ENCODE measurements around the gene POFUT2.
"Not testable (repeated sequence)": the region's sequence is repeated elsewhere in the genome, so short reads cannot be mapped to it uniquely, and the experiment has no call there.

POFUT2 gene

DNA sequence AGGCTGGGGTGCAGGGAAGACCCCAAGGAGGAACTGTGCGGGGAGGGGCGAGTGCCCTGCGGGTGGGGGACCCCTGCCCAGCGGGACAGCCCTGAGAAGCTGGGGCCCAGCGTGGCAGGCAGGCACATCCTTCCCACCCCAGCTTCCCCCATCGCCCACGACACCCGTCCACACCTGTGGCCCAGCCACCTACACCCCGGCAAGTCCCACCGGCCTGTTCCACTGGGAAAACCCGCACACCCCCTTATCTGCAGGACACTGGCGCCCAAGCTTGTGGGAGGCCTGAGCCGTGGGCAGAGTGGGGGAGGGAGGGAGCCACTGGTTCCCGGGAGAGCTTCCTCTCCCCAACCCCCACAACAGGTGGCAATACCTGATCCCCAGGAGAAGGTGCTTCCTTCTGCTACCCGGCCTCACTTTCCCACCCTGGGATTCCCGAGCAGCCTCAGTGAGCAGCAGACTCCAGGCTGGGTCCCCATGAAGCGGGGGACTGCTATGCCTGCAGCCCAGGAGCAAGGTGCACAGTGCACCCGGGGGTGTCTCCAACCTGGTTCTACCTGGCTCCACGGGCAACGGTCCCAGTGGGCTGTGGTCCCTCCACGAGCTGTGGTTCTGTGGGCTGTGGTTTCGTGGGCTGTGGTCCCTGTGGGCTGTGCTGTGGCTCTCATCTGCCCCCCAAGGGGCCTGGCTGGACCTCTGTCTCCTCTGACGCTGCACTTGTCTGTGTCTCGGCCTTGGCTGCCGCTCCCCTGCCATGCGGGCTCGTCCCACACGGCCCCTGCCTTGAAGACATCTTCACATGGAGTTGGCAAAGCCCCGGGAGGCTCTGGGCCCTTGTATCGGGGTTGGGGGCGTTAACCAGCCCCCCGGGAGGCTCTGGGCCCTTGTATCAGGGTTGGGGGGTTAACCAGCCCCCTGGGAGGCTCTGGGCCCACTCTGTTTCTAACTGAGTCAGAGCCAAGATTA, 37.8 kb upstream of the POFUT2 start:
- FAIRE-seq, result no peak

DNA sequence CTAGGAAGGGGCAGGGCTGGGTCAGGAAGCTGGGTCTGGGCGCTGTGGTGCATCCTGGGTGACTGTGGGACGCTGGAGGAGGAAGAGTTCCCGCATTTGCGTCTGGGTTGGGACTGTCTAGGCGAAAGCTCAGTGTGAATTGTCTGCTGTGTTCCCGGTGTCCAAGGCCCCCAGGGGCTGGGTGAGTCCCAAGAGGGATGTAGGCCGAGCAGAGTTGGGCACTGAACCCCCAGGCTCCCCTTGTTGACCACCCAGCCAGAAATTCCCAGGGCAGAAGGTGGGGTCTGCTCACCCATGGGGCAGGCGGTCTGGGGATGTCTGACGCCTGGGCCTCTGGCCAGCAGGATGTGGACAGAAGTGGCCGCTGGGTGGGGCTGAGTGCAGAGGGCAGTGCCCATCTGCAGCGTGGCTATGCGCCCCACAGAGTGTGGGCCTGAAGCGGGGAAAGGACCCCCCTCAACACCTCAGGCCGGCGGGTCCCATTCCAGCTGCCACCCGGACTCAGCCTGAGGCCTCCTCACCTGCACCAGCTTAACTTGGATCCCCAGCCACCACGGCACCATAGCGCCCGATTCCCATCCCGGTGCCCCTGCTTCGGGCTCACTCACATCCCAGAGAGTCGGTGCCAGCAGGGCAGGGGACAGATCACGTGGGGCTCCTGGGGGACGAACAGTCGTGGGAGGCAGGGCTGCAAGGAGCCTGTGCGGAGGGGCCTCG, 37.0 kb upstream of the POFUT2 start:
- no peak for FAIRE-seq

DNA sequence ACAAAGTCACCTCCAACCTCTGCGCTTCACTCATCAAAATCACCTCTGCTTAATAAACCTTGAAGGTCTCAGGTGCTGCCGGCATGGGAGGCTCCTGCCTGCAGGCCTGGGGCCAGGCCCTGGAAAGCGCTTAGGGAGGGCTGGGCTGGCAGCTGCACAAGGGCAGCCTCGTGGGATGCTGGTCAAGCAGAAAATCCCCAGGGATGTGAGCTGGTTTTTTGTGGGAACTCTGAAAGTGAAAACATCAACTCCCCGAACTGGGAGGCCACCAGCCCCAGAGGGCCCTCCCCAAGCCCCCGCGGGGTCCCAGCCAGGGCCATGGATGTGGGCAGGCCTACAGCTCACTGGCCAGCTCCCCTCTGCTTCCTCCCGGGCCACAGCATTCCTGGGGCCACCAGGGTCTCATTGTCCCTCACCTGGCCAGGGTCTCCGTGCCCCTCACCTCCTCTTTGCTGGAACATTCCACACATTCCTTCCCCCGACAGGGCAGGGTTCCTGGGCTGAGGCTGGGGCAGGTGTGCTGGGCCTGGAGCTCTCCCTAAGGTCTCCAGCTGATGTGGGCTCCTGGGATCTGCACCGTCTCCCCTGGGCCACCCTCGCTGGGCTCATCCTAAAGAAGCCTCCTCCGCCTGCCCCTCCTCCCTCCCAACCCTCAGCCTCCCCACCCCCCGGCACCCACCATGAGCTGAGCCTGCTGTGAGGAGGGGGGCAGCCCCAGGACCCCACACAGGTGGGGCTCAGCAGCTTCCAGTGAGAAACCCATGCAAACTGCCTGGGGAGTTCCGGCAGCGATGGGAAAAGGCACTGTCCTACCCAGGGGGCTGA, 36.0 kb upstream of the POFUT2 start:
- FAIRE-seq, result no peak

DNA sequence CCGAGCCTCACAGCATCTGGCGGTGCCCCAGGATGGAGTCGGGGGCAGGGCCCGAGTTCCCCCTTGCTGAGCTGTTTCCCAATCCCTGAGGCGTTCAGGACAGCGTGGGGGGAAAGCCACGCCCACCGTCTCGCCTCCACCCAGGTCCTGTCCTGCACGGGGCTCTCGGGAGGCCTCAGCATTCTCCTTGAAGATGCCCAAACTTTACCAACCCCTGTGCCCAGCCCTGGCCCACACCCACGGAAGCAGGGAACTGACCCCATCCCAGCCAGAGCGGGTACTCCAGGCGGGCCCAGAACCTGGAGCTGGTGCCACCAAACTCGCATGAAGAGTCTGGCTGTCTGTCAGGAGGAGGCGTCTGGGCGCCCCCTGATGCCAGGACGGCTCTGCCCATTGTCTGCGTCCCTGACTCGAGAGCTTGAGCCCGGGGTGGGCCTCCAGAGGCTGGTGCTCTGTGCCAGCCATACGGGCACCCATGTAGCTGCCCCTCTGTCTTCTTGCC, 35.3 kb upstream of the POFUT2 start:
- FAIRE-seq, result no peak

DNA sequence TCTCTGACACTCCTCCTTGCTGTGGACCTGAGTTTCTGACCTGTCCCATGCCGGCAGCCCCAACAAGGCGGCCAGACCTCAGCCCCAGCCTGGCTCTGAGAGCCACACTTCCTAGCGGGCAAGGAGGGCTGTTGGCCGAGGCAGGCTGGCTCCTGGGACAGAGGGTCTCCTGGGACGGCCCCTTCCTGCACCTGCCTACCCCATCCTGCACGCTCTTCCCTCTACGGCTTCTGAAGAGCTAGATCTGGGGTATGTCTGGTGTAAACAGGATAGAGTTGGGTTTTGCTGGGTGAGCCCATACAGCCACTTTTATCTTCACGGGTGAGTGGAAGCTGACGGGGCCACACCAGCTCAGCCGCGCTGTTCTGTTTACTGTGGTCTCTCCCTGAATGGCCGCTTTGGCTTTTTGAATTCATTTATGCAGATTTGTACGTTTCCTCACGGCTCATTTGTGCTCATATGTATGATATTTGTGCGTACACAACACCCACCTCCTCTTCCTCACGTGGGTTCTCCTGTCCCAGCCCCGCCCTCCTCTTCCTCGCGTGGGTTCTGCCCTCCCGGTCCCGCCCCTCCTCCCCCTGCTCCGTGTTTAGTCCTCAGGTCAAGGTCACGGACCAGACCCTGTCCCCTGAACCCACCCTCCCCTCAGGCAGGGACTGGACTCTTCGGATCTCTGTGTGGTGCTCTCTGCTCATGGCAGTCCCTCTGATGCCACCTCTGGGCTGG, 34.7 kb upstream of the POFUT2 start:
- no peak for FAIRE-seq

DNA sequence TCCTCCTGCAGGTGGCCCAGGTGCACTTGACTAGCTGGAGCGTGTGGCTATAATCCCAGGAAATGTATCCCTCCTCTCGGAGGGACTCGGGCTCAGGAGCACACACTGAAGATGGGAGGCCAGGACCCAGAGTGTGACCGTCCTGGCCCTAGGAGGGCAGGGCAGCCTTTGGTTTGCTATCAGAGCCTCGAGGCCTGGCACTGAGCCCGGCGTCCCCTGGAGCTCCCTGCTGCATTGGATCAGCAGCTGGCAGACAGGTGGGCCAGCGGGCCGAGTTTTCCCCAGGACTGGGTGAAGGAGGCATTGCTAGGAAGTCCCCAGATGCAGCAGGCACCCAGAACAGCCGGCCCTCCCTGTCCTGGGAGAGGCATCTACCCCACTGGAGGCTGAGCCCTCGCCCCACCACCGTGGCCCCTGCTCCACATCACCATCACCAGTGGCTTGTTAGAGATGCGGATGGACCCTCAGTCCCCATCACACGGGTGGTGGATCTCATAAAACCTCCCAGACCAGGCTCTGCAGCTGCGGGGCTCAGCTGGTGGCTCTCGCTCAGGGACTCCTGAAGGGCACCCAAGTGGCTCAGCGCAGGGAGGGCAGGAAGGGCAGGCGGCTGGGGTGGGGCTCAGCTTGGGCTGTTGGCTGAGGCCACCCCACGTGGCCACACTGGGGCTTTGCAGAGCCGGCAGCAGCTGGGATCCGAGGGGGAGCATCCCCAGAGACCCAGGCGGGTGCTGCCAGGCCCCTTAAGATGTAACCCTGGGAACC, 32.7 kb upstream of the POFUT2 start:
- FAIRE-seq, result no peak

DNA sequence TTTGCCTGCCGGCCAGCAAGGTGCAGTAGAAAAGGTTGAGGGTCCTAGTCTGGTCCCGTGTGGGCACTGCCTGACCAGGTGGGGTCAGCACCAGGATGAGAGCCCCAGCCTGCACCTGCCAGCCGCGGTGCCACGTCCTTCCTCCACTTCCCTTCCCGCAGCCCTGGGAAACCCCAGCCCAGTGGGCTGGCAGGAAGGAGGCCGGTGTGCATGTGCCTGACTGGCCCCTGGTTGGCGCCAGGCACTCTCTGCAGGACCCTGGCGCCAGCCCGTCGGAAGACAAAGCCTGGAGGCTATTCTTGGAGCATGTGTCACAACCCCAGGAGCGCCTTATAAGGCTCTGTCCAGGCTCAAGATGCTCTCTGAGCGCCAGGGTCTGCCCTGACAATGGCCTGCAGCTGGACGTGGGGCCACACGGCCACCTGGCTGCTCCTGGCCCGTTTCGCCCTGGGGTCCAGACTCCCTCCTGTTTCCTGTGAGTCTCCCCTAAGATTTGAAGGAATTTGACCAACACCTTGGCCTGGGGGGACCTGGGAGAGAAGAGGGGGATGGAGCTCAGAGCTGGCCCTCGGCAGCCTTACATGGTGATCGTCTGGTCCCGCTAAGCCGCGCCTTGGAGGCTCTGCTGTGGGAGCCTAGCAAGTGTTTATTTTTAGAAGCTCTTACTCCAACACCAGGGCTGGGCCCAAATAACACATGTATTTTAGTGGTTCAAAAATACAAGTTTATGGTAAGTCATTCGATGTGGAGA, 31.9 kb upstream of the POFUT2 start:
- no peak for FAIRE-seq

DNA sequence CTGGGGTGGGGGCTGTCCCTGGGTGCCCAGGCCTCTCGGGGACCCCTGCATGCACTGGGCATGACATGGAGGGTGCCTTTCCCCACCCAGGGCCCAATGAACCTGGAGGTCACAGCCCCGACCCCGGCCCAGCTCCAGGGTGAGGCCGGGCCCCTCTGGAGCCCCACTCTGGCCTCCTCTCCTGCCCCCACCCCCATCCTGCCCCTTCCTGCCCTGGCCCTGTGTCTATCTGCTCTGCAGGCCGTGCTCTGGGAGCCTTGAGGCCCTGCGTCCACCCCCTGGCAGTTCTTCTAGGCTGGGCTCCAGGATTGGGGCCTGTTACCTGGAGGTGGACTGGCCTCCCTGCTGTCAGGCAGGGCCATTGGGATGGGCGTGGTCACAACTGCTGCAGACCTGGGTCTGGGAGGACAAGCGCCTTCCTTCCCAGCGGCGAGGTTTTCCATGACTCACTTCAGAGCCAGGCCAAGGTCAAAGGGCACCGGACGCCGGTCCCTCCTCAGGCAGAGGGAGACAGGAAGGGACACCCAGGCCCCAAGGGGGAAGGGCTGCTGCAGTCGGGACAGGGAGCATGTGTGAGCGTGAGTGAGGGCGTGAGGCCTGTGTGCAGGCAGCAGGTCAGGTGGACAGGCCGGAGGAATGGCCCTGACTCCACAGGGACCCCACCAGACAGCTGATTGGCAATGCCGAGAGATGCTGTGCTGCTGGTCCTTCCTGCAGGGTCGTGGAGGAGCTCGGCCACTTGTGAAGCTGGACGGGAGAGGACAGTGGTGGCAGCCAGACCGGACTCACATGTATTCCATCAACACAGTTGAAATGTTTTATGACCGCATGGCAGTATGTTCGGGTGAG, 31.1 kb upstream of the POFUT2 start:
- FAIRE-seq, result no peak

DNA sequence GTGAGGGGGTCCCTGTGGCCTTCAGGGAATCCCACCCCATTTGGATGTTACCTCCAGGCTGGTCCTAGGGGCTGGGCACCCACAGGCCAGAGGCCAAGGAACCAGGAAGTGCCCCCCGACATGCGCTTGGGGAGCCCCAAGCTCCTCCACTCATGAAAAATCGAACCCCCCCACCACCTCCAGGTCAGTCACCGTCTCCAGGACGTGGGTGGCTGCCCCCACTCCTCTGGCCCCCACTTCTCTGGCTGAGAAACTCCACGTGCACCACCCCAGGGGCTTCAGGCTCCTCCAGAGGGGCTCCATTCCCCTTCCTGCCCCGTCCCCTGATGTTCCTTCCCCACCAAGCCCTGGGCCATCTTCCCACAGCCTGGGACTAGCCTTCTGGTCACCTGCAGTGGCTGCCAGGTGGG, 30.5 kb upstream of the POFUT2 start:
- no peak for FAIRE-seq

DNA sequence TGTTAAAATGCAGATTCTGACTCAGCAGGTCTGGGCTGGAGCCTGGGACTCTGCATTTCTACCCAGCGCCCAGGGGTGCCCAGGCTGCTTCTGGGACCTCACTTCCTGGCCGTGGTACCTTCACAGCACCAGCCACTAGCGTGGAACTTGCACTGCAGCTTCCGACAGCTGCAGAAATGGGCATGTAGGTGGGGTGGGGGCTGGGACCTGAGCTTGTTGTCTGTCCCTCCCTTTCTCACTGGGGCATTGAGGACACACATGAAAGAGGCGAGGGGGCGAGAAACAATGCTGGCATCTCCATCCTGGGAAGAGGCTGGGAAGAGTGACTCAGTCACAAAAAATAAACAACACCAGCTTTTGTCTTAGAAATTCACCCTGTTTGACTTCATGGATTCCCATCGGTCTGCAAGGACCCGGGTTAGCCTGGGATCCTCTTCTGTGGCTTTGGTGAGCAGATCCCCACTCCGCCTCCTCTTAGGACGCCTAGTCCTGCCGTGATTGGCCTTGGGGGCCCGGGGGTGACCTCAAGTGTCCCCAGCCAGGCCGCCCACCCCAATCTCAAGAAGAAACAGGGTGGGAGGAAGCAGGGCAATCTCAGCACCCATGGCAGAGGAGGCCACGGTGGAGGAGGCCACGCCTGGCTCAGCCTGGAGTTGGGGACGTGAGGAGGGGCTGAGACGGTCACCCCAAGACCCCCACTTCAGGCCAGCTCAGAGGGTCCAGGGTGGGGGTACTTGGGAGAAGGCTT, 29.9 kb upstream of the POFUT2 start:
- no peak for FAIRE-seq

DNA sequence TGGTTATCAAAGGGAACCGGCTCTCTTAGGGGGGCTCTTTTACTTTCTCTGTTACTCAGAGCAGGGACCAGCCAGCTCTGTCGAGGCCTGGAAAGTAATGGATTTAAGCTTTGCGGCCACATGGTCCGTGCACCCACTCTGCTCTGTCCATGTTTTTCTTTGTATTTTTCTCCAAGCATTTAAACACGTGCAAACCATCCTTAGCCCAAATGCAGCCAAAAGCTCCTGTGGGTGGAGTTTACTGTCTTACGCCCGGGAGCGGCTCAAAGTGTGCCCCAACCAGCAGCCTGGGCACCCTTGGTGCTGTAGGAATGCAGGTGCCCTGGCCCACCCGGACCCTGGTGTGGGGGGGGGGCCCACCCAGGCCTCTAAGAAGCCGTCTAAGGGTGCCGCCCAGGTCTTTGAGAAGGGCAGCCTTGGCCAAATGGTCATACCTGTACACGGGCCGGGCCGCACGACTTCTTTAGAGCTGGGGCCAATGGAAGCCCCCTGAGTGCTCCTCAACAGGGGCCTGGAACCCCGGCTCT, 29.2 kb upstream of the POFUT2 start:
- FAIRE-seq, result no peak

DNA sequence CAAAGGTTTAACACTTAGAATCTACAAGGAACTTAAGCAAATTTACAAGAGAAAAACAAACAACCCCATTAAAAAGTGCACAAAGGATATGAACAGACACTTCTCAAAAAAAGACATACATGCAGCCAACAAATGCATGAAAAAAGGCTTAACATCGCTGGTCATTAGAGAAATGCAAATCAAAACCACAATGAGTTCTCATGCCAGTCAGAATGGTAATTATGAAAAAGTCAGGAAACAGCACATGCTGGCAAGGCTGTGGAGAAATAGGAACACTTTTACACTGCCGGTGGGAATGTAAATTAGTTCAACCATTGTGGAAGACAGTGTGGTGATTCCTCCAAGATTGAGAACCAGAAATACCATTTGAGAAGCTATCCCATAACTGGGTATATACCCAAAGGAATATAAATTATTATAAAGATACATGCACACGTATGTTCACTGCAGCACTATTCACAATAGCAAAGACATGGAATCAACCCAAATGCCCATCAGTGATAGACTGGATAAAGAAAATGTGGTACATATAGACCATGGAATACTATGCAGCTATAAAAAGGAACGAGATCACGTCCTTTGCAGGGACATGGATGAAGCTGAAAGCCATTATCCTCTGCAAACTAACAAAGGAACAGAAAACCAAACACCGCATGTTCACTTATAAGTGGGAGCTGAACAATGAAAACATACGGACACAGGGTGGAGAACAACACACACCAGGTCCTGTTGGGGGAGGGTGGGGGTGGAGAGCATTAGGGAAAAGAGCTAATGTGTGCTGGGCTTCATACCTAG, 28.2 kb upstream of the POFUT2 start:
- not testable (repeated sequence) for FAIRE-seq

DNA sequence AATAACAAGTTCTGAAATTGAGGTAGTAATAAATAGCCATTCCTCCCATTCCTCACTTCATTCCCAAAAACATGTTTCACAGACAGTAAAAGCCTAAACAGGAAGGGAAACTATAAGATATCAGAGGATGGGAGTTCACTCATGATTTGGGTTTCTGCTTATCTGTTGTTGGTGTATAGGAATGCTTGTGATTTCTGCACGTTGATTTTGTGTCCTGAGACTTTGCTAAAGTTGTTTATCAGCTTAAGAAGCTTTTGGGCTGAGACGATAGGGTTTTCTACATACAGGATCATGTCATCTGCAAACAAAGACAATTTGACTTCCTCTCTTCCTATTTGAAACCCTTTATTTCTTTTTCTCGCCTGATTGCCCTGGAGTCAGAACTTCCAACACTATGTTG, 26.0 kb upstream of the POFUT2 start:
- no peak for FAIRE-seq

DNA sequence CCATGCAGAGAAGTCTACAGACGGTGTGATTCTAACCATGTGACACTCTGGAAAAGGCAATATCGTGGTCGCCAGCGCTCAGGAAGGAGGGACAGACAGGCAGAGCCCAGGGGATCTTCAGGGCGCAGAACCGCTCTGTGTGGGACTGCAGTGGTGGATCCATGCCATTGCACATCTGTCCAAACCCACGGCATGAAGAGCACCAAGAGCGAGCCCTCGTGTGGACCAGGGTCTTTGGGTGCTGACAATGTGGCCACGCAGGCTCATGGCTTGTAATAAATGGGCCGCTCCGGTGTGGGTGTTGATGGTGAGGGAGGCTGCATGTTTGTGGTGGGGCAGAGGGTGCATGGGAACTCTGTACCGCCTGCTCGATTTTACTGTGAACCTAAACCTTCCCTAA, 25.3 kb upstream of the POFUT2 start:
- FAIRE-seq, result no peak

DNA sequence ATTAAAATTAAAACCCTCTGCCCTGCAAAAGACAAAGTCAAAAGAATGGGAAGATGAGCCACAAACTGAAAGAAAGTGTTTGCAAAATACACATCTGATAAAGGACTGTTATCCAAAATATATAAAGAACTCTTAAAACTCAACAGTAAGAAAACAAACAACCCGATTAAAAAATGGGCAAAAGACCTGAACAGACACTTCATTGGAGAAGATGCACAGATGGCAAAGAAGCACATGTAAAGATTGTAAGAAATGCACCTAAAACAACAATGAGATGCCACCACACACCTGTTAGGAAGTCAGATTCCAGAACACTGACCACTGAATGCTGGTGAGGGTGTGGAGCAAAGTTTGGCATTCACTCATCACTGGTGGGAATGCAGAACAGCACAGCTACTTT, 24.6 kb upstream of the POFUT2 start:
- no peak for FAIRE-seq

DNA sequence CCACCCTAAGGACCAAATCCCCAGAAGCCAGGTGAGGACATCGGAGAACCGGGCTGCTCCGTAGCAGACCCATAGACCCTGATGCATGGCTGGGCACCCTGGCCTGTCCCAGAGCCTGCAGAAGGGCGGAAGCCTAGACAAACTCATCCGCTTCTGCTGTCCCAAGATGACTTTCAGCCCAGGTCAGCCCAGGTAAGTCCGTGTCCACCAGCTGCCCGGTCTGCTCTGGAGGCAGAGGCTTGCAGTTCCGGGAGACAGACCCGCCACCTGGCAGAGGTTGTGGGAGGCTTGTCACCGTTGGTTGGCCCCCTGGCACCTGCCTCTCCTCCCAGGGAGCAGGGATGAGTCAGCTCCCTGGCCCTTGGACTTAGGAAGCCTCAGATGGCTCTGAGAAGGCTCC, 22.8 kb upstream of the POFUT2 start:
- FAIRE-seq, result no peak

DNA sequence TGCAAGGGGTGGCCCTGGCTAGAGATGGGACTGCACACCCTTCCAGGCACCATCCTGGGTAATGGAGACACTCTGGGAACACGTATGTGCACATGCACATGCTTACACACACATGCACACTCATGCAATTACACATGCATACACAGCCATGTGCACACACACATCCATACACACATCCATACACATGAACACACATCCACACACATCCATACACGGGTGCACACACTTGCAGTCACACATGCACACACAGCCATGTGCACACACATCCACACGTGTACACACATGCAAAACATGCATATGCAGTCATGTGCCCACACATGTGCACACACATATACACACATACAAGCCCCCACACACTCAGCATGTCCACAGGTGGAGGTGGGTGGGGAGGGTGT, 22.3 kb upstream of the POFUT2 start:
- no peak for FAIRE-seq
